NCI-H2171 treated with DMSO at 0.1 percent for 48 hours (cell line): Measurements from ENCODE around the gene TNIK.

Experiments used
- DNase-seq: peaks from one replicate; lab custom pipeline; 2025; lab: John Stamatoyannopoulos, UW

TNIK gene

GRCh38 chr3:171340434-171340833, 119.8 kb downstream of the TNIK start:
- no peak for DNase-seq

- peak; percentile 44 for DNase-seq
These were observed 120.6 kb downstream of the TNIK start for GRCh38 chr3:171339598-171339997.

GRCh38 chr3:171336406-171336805, 123.8 kb downstream of the TNIK start:
- no peak for DNase-seq

- no peak for DNase-seq
These were observed 124.6 kb downstream of the TNIK start for GRCh38 chr3:171335559-171335958.

GRCh38 chr3:171334465-171334811, 125.8 kb downstream of the TNIK start:
- DNase-seq = peak; percentile 96

GRCh38 chr3:171333784-171334464, 126.3 kb downstream of the TNIK start:
- DNase-seq = no peak

GRCh38 chr3:171330938-171331337, 129.3 kb downstream of the TNIK start:
- no peak for DNase-seq

- no peak for DNase-seq
These were observed 130.5 kb downstream of the TNIK start for GRCh38 chr3:171329746-171330145.

- peak; percentile 50 for DNase-seq
These were observed 131.7 kb downstream of the TNIK start for GRCh38 chr3:171328419-171329082.

- no peak for DNase-seq
These were observed 132.6 kb downstream of the TNIK start for GRCh38 chr3:171327441-171328174.

GRCh38 chr3:171326717-171327440, 133.3 kb downstream of the TNIK start:
- DNase-seq = no peak

- peak; percentile 72 for DNase-seq
These were observed 136.2 kb downstream of the TNIK start for GRCh38 chr3:171323938-171324536.

GRCh38 chr3:171321559-171322360, 138.4 kb downstream of the TNIK start:
- DNase-seq = peak; percentile 95

- peak; percentile 95 for DNase-seq
These were observed 139.3 kb downstream of the TNIK start for GRCh38 chr3:171320750-171321558.

GRCh38 chr3:171317171-171317570, 143.0 kb downstream of the TNIK start:
- peak; percentile 63 for DNase-seq

- DNase-seq = no peak
These were observed 144.3 kb downstream of the TNIK start for GRCh38 chr3:171315919-171316318.

- DNase-seq = no peak
These were observed 145.1 kb downstream of the TNIK start for GRCh38 chr3:171315101-171315500.

GRCh38 chr3:171314341-171314740, 145.9 kb downstream of the TNIK start:
- no peak for DNase-seq

- no peak for DNase-seq
These were observed 146.5 kb downstream of the TNIK start for GRCh38 chr3:171313702-171314101.

- no peak for DNase-seq
These were observed 147.5 kb downstream of the TNIK start for GRCh38 chr3:171312741-171313140.
